HEK293T (cell line): ENCODE results near the gene LMO7.

Source experiments
- CTCF ChIA-PET: fragments of 350-600 bp; formaldehyde crosslinking; extraction: SDS; loops from one replicate; lab custom pipeline; 2021; ENCODE audit warnings: antibody characterized with exemption, inconsistent platforms; lab: Yijun Ruan, JAX
- POLR2A ChIA-PET: fragments of 350-600 bp; formaldehyde crosslinking; extraction: SDS; loops from one replicate; lab custom pipeline; 2020; ENCODE audit warnings: antibody characterized with exemption, inconsistent platforms; lab: Yijun Ruan, JAX
- DNase-seq: peaks from one replicate; pipeline ENCODE4 v3.0.0; 2012; ENCODE audit warnings: mixed read lengths; ENCODE audit errors: extremely low spot score
- ARNT ChIP-seq: fragments of 450-650 bp; IDR thresholded peaks from 2 replicates; pipeline ENCODE4 v1.6.1; 2017; ENCODE audit warnings: mild to moderate bottlenecking
- BHLHE40 ChIP-seq: fragments of 450-650 bp; IDR thresholded peaks from 2 replicates; pipeline ENCODE4 v1.6.1; 2016; ENCODE audit warnings: mild to moderate bottlenecking, moderate library complexity, borderline replicate concordance
- CTBP1 ChIP-seq: fragments of 450-650 bp; IDR thresholded peaks from 2 replicates; pipeline ENCODE4 v1.6.1; 2016; ENCODE audit warnings: borderline replicate concordance
- ELF4 ChIP-seq: fragments of 450-650 bp; IDR thresholded peaks from 2 replicates; pipeline ENCODE4 v1.6.1; 2017; ENCODE audit warnings: antibody characterized with exemption
- FOXA1 ChIP-seq: fragments of 450-650 bp; IDR thresholded peaks from 2 replicates; pipeline ENCODE4 v1.6.1; 2016; ENCODE audit warnings: mild to moderate bottlenecking
- FOXK2 ChIP-seq: fragments of 450-650 bp; IDR thresholded peaks from 2 replicates; pipeline ENCODE4 v1.6.1; 2016; ENCODE audit warnings: mild to moderate bottlenecking
- FOXM1 ChIP-seq: fragments of 450-650 bp; IDR thresholded peaks from 2 replicates; pipeline ENCODE4 v1.6.1; 2017; ENCODE audit warnings: mild to moderate bottlenecking, borderline replicate concordance
- HDGF ChIP-seq: fragments of 450-650 bp; IDR thresholded peaks from 2 replicates; pipeline ENCODE4 v1.6.1; 2017; ENCODE audit warnings: antibody characterized with exemption, borderline replicate concordance
- L3MBTL2 ChIP-seq: fragments of 450-650 bp; conservative IDR thresholded peaks from 2 replicates; pipeline ENCODE4 v1.6.1; 2016; ENCODE audit warnings: mild to moderate bottlenecking
- LEF1 ChIP-seq: fragments of 450-650 bp; IDR thresholded peaks from 2 replicates; pipeline ENCODE4 v1.6.1; 2017; ENCODE audit warnings: mild to moderate bottlenecking, borderline replicate concordance
- NFRKB ChIP-seq: fragments of 450-650 bp; IDR thresholded peaks from 2 replicates; pipeline ENCODE4 v1.6.1; 2016; ENCODE audit warnings: mild to moderate bottlenecking, moderate library complexity
- SP1 ChIP-seq: fragments of 450-650 bp; IDR thresholded peaks from 2 replicates; pipeline ENCODE4 v1.6.1; 2017
- SUZ12 ChIP-seq: fragments of 450-650 bp; IDR thresholded peaks from 2 replicates; pipeline ENCODE4 v1.6.1; 2016; ENCODE audit warnings: mild to moderate bottlenecking
- TARDBP ChIP-seq: fragments of 450-650 bp; IDR thresholded peaks from 2 replicates; pipeline ENCODE4 v1.6.1; 2016
- ZNF384 ChIP-seq: fragments of 450-650 bp; IDR thresholded peaks from 2 replicates; pipeline ENCODE4 v1.6.1; 2016
- TF ChIP-seq, protein P1 (sequence below): fragments of 450-650 bp; IDR thresholded peaks from 2 replicates; pipeline ENCODE4 v1.6.1; 2016

Gene LMO7

DNA sequence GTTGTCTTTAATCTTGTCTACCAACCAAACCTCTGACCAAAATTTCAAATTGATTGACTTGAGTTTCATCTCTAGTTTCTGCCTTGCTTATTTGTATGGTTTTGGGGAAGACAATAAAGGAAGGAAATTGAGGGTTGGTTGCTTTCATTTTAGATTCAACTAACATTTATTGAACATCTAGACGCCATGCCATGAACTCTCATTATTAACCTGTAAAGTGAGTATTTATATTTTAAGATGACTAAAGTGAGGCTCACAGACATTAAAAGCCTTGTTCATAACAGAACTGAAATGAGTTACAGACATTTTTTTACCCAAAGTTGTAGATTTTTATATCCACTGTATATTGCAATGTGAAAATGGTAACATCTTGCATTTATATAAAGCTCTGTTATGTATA, 239.3 kb downstream of the LMO7 start:
- POLR2A ChIA-PET, result no interaction called here
- DNase-seq, result no peak
- no peak for TF ChIP-seq ARNT
- no peak for TF ChIP-seq NFRKB
- TF ChIP-seq LEF1, result no peak
- TF ChIP-seq CTBP1, result no peak
- no peak for TF ChIP-seq ELF4
- TF ChIP-seq SP1, result no peak
- TF ChIP-seq TARDBP, result no peak
- TF ChIP-seq BHLHE40, result no peak
- TF ChIP-seq FOXA1, result no peak
- TF ChIP-seq L3MBTL2, result no peak
- no peak for TF ChIP-seq FOXK2
- no peak for TF ChIP-seq ZNF384
- TF ChIP-seq FOXM1, result no peak
- TF ChIP-seq, protein P1, sequence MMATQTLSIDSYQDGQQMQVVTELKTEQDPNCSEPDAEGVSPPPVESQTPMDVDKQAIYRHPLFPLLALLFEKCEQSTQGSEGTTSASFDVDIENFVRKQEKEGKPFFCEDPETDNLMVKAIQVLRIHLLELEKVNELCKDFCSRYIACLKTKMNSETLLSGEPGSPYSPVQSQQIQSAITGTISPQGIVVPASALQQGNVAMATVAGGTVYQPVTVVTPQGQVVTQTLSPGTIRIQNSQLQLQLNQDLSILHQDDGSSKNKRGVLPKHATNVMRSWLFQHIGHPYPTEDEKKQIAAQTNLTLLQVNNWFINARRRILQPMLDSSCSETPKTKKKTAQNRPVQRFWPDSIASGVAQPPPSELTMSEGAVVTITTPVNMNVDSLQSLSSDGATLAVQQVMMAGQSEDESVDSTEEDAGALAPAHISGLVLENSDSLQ, result no peak
- no peak for TF ChIP-seq HDGF
- TF ChIP-seq SUZ12, result no peak
- CTCF ChIA-PET, result interaction anchor here (0.6 to 4.1 kb wide), 8 partner anchors 10 to 599 kb away, joined by 3 to 44 read pairs (median 8); no protein-coding TSS in a partner anchor

DNA sequence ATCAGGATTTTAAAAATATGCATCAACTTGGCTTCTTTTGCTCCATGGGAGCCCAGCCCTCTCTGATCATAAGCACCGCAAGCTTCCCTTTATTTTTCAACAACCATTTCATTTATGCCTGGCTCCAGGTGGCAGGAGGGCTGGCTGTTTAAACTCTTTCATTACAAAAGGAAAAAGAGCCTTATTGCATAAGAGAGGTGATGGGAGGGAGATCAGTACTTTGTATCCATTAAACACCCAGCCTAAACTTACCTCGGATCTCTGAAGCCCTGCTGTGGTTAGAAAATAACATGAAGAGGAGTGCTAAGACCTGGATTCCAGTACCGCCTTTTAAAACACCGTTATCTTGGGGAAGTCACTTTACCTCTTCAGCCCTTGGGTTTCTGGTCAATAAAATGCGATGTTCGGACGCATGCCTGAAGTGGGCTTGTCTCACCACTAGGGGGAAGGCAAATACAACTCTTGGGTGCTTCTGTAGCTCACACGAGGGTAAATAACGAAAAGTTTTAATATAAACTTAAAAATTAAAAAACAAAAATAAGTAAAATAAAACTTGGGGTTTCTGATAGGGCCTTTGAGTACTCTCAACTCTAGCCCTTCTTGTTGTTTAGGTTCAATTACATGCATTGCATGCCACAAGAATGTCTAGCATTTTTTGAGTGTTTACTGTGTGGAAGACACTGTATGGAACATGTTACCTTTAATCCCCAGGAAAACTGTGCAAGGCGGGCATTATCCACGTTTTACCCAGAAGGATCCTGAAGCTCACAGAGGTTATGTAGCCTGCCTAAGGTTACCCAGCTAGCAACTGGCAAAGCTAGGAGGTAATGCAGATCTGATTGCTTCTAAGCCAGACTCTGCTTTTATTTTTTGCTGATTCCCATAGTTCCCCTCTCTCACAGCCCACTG, 240.3 kb downstream of the LMO7 start:
- TF ChIP-seq, protein P1, result no peak
- TF ChIP-seq HDGF, result no peak
- TF ChIP-seq BHLHE40, result no peak
- TF ChIP-seq SP1, result no peak
- no peak for TF ChIP-seq ELF4
- no peak for TF ChIP-seq LEF1
- TF ChIP-seq L3MBTL2, result no peak
- TF ChIP-seq FOXM1, result no peak
- TF ChIP-seq ARNT, result no peak
- no peak for TF ChIP-seq ZNF384
- no peak for TF ChIP-seq CTBP1
- ChIA-PET CTCF (interaction anchor here (0.6 to 4.1 kb wide), 18 partner anchors 9 to 1104 kb away, joined by 3 to 44 read pairs (median 4); no protein-coding TSS in a partner anchor), POLR2A (no interaction called here)
- peak; percentile 87 for DNase-seq

DNA sequence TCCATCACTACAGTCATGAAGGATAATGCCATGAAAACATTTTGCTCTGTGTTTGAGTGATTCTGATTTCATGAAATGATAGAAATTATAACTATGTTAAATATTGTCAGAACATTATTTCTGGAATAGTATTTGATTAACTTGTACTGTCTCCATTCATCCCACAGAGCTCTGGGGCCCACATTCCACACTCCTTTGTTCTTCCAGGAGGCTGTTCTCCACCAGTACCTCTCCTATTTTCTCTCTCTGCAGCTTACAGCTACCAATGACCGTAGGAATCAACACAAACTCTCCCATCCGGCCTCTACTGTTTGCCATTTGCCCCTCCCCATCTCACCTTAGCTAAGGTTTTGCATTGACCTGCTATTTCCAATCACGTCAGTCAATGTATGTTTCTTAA, 240.9 kb downstream of the LMO7 start:
- ChIA-PET CTCF (interaction anchor here (0.6 to 4.1 kb wide), 15 partner anchors 8 to 1007 kb away, joined by 3 to 44 read pairs (median 4); no protein-coding TSS in a partner anchor), POLR2A (no interaction called here)
- no peak for TF ChIP-seq SP1
- TF ChIP-seq ZNF384, result no peak
- no peak for TF ChIP-seq L3MBTL2
- no peak for TF ChIP-seq BHLHE40
- TF ChIP-seq ELF4, result no peak
- no peak for DNase-seq

DNA sequence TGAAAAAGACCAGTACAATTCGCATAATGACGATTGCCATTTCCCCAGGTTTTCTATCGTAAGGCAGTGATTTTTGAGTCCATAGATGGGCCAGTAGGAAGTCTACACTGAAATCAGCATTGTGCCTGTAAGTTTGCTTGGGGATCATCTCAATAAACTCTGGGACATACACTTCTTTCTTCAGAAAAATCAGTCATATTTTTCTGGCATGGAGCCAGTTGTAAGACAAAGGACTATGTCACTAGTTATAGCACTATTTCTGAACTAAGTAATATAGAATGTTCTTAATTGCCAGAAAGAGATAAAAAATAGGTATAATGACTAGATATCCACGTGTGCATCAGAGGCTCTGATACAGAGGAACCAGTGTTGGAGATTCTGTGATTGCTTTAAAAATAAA, 243.5 kb downstream of the LMO7 start:
- ChIA-PET POLR2A (no interaction called here), CTCF (no interaction called here)
- DNase-seq, result no peak
- no peak for TF ChIP-seq SUZ12
- TF ChIP-seq FOXK2, result no peak
- no peak for TF ChIP-seq FOXA1
- no peak for TF ChIP-seq FOXM1
- TF ChIP-seq HDGF, result no peak

DNA sequence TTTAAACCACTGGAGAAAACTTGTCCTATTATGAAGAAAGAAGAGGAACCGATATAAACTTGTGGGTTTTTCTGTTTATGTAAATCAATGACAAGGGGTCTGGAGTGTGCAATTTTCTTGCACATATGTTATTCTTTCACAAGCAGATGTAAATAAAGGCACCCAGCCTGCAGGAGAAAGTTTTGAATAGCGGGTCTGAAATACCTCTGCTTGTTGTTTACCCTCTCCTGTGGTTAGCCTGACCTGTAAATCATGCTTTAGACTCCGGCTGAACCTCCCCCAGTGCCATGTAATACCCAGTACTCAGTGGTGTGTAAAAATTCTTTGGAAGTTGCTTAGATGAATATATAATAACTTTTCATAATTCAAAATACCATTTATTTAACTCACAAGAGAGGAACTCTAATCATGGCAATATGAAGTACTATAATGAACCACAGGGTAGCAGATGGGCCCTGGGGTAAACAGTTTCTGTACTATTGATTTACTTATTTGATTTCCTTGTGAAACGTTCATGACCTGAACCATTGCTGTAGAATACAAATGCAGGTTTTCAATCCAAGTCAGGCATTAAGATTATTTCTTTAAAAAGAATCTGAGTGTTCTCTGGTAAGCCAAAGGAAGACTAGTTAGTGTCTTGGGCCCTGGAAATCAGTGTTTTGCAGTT, 245.1 kb downstream of the LMO7 start:
- no peak for DNase-seq
- POLR2A ChIA-PET, result interaction anchor here (1.0 kb wide), 1 partner anchor 45 kb away, joined by 4 read pairs; no protein-coding TSS in a partner anchor
- TF ChIP-seq TARDBP (no peak), FOXK2 (no peak), L3MBTL2 (no peak), SUZ12 (no peak), BHLHE40 (no peak), FOXM1 (no peak)
- CTCF ChIA-PET, result interaction anchor here (1.5 to 2.2 kb wide), 2 partner anchors 11 to 15 kb away, joined by 4 to 9 read pairs; no protein-coding TSS in a partner anchor

DNA sequence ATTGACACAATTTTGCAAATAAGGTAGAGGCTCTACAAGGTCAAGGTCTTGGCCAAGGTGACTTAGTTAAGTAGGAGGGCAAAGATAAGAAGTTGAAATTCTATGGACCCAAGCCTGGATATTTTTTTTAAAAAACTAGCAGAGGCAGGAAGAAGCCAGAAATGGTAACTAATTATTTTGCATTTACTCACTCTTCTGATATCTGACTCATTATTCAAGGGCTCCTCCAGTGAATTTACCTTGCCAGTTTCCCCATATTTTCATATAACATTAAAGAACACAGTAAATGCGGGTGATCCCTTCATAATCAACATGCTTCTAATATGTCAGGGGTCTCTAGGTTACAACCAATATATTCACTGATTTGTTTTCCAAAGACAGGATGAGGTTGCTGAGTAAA, 246.1 kb downstream of the LMO7 start:
- ChIA-PET POLR2A (interaction anchor here (1.0 kb wide), 1 partner anchor 44 kb away, joined by 4 read pairs; no protein-coding TSS in a partner anchor), CTCF (interaction anchor here (1.0 to 2.2 kb wide), 3 partner anchors 12 to 1003 kb away, joined by 3 to 9 read pairs (median 4); no protein-coding TSS in a partner anchor)
- no peak for DNase-seq
- TF ChIP-seq FOXM1 (no peak), SUZ12 (no peak), HDGF (no peak), FOXA1 (no peak), SP1 (no peak), ZNF384 (no peak), L3MBTL2 (no peak), ARNT (no peak), NFRKB (no peak), ELF4 (no peak), FOXK2 (no peak), TARDBP (no peak), LEF1 (no peak), CTBP1 (no peak), BHLHE40 (no peak)
- TF ChIP-seq, protein P1, result no peak
